SK-N-SH (cell line): Measurements from ENCODE around the gene CCN6.

ENCODE experiments used
- CTCF ChIP-seq: fragments of 200-600 bp; sonication (generic); IDR thresholded peaks from 2 replicates; pipeline ENCODE4 v1.6.1; 2017; ENCODE audit warnings: antibody characterized with exemption, mild to moderate bottlenecking, moderate library complexity
- GABPA ChIP-seq: IDR thresholded peaks from 2 replicates; pipeline ENCODE4 v1.4.0; 2012; ENCODE audit warnings: low read depth, mild to moderate bottlenecking

- no peak for TF ChIP-seq GABPA
- TF ChIP-seq CTCF, result no peak
Measured at GRCh38 chr6:112118034-112118433, 64.1 kb downstream of the CCN6 start.
